Measurements from ENCODE around the gene MRPS17.

MRPS17 gene

DNA sequence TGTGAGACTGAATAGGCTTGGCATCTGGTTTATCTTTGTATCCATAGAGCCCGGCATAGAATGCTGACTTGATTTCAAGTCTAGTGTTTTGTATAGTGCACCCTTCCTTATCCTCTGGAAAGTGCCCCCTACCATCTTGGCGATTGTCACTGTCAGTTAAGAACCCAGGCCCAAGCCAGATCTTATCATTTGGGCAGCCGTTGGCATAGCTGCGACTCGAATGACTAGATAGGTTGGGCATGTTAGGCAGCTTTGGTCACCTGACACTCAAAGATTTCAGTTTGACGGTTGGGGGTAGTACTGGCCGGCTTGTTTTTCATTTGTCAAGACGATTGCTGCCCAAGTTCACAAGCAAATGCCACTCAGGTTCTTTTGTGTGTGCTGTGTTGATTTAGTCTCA is 19.3 kb downstream of the MRPS17 start:
- DNase-seq (ENCODE audit: low spot score): no peak

DNA sequence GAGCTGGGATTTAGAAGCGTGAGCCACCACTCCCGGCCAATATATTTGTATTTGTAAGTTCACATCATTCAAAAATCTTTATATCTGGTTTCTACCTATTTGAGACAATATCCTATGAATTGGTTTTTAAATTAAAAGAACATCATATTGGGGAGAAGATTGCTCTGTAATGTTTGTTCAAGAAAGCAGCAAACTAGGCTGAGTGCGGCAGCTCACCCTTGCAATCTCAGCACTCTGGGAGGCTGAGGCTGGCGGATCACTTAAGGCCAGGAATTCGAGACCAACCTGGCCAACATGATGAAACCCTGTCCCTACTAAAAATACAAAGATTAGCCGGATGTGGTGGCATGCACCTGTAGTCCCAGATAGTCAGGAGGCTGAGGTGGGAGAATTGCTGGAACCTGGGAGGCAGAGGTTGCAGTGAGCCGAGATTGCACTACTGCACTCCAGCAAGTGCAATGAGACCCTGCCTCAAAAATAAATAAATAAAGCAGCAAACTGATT is 22.1 kb downstream of the MRPS17 start:
- DNase-seq (ENCODE audit: low spot score): no peak

DNA sequence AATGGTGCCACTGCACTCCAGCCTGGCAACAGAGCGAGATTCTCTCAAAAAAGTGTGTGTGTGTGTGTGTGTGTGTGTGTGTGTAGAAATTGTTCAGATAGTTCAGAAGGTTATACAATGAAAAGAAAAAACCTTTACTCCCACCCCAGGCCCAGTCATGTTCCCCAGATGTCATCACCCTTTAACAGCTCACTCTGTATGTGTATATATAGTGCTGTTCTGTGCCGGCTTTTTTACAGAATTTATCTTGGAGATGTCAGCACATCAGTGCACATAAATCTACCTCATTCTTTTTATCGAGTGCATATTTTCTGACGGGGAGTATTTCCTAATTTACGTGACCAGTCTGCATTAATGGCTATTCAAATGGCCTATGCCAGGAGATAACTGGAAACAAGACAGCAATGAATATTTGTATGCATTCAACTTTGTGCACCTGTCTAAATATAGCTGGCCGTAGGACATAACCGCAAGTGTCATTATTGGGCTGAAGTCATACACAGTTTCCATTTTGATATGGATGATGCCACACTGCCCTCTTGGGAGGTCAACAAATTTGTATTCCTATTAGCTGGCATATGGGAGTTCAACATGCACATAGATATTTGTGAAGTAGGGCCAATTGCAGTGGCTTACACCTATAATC is 24.4 kb downstream of the MRPS17 start:
- DNase-seq (ENCODE audit: low spot score): no peak

DNA sequence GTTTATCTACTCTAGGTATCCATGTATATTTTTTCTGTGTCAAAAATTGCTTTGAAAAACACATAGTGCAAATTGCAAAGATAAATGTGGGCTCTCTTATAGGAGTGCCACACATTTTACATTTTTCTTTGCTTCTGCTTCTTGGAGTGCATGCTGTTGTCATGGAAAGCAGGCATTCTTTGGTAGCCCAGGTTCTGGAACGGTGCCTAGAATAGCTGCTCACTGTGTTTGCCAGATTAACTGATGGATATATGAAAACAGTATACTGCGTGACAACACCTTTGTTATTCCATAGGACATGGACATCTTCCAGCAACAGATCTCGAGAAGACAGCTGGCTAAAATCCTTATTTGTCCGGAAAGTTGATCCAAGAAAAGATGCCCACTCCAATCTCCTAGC is 26.2 kb downstream of the MRPS17 start:
- DNase-seq (ENCODE audit: low spot score): no peak

DNA sequence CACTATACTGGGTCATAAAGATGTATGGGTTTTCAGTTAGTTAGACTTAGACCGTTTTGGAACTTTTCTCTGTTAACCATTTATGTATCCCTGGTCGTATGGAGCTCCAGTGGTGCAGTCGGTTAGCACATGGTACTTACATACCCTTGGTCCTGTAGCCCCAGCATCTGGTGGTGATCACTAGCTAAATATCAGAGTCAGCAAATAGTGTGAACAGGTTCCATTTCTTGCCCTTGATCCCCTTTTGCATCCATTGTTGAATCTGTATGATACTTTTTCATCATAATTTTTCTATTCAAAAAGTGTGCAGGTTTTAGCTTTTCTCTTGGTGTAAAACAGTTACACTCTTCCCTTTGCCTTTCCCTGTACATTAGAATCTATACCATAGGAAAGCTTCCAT is 28.6 kb downstream of the MRPS17 start:
- DNase-seq (ENCODE audit: low spot score): no peak

DNA sequence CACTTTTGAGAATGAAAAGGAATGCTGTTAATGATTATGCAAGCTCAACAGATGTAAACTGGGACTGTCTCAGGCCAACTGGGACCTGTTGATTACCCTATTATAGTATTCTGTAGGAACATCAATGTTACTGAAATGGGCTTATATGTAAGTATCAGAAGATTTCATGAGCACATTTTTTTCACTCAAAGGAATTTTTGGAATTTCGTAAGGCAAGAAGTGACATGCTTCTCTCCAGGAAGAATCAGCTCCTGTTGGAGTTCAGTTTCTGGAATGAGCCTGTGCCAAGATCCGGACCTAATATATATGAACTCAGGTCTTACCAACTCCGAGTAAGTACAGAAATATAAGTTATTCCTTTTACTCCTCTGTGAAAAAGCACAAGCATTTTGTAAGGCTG is 31.9 kb downstream of the MRPS17 start:
- no peak for DNase-seq (ENCODE audit: low spot score)

DNA sequence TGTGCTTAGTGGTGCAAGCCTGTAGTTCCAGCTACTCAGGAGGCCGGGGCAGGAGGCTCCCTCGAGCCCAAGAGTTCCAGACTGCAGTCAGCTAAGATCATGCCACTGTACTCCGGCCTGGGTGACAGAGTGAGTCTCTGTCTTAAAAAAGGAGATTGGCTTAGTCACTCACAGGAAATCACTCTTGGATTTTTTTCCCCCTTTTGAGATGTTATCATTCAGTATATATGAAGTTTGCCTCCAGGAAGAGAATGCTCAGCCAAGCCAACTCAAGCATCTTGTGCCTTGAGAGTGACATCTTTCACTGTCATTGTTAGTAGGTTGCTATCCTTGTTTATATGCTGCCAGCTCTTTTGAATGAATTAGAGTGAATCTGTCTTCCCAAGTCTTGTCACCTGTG is 40.7 kb downstream of the MRPS17 start:
- DNase-seq (ENCODE audit: low spot score): no peak

DNA sequence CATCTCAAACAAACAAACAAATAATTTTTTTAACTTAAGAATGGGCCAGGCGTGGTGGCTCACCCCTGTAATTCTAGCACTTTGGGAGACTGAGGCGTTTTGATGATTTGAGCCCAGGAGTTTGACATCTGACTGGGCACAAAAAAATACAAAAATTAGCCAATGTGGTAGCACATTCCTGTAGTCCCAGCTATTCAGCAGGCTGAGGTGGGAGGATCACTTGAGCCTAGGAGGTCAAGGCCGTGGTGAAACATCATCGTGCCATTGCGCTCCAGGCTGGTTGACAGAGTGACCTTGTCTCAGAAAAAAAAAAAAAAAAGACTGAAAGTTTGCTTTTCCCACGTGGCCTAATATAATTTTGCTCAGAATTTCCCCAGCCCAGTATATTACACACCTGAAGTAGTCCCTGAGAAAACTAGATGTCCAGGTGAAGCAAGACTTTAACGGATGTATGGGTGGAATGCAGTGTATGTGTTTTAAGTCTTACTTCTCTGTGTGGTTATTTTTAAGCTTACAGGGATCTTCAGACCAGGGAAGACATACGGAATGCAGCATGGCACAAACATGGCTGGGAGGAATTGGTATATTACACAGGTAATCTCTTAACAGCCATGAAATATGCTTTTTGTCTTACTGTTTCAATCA is 45.3 kb downstream of the MRPS17 start:
- no peak for DNase-seq (ENCODE audit: low spot score)

DNA sequence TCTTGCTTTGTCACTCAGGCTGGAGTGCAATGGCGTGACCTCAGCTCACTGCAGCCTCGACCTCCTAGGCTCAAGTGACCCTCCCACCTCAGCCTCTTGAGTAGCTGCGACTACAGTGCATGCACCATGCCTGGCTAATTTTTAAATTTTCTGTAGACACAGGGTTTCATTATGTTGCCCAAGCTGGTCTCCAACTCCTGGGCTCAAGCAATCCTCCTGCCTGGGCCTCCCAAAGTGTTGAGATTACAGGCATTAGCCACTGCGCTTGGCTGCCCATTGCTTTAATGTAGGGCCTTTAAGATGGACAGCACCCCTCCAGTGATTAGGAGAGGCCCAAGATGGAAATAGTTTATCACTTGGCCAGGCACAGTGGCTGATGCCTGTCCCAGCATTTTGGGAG is 52.1 kb downstream of the MRPS17 start:
- DNase-seq (ENCODE audit: low spot score): no peak

Data from RKO (cell line).